NOMO-1 (cell line): Measurements from ENCODE around the gene PPP6R1.

Experiments used
- DNase-seq, 2 experiments: peaks; one replicate each; lab custom pipeline; 2025; ENCODE audit not compliant: unreplicated experiment in 2 of 2; lab: John Stamatoyannopoulos, UW

PPP6R1 gene

GRCh38 chr19:55258828-55259539 is at the start of gene PPP6R1:
TSS of gene PPP6R1 (minus strand) at chr19:55259017. CDS start at chr19:55247103, 11,914 bp downstream.
- DNase-seq: peak; percentile 96 to 100

- DNase-seq: no peak
Measured at GRCh38 chr19:55308281-55308680, 49.5 kb upstream of the PPP6R1 start.

GRCh38 chr19:55306712-55307111 is 47.9 kb upstream of the PPP6R1 start:
- DNase-seq: no peak

GRCh38 chr19:55305983-55306562 is 47.3 kb upstream of the PPP6R1 start:
- no peak for DNase-seq

GRCh38 chr19:55305491-55305890 is 46.7 kb upstream of the PPP6R1 start:
- peak in 1 of 2 experiments; percentile 38 for DNase-seq

- DNase-seq: no peak
Measured at GRCh38 chr19:55304980-55305379, 46.2 kb upstream of the PPP6R1 start.

- DNase-seq: peak; percentile 23 to 40
Measured at GRCh38 chr19:55304279-55304978, 45.6 kb upstream of the PPP6R1 start.

GRCh38 chr19:55303477-55303876 is 44.7 kb upstream of the PPP6R1 start:
- DNase-seq: no peak

- no peak for DNase-seq
Measured at GRCh38 chr19:55302318-55302703, 43.5 kb upstream of the PPP6R1 start.

GRCh38 chr19:55301459-55302317 is 42.9 kb upstream of the PPP6R1 start:
- peak; percentile 70 to 75 for DNase-seq

GRCh38 chr19:55300886-55301458 is 42.2 kb upstream of the PPP6R1 start:
- DNase-seq: no peak

- DNase-seq: no peak
Measured at GRCh38 chr19:55299991-55300390, 41.2 kb upstream of the PPP6R1 start.

GRCh38 chr19:55297267-55297666 is 38.5 kb upstream of the PPP6R1 start:
- no peak for DNase-seq

GRCh38 chr19:55289117-55289796 is 30.4 kb upstream of the PPP6R1 start:
- DNase-seq: no peak

GRCh38 chr19:55287361-55288079 is 28.7 kb upstream of the PPP6R1 start:
- DNase-seq: no peak

- DNase-seq: no peak
Measured at GRCh38 chr19:55285229-55285890, 26.5 kb upstream of the PPP6R1 start.

- DNase-seq: no peak
Measured at GRCh38 chr19:55284405-55285058, 25.7 kb upstream of the PPP6R1 start.
